GM12878 (cell line): ENCODE results near the gene RAPGEF4. TPM values are rescaled to one million over a fixed set of nuclear protein-coding genes. Genes with fewer than 3 reads are reported as not detected.

Source experiments
- ATAC-seq: fragments of 200-7000 bp; cut with Tn5 transposase; 3 replicates; pipeline ENCODE4 v1.9.1; 2020; ENCODE audit warnings: mild to moderate bottlenecking, moderate library complexity
- BruUV-seq: library from RNA; stranded (reverse); fragments of 400-500 nt; replicated peaks from 2 replicates; lab custom pipeline; 2021; lab: Mats Ljungman, UMichigan
- CTCF ChIA-PET: fragments of 300-600 bp; sonication (Branson Sonifier 250); formaldehyde crosslinking; extraction: SDS; loops from one replicate; lab custom pipeline; 2021; ENCODE audit warnings: inconsistent platforms; lab: Yijun Ruan, JAX
- POLR2A ChIA-PET: fragments of 350-600 bp; formaldehyde crosslinking; extraction: SDS; loops from one replicate; lab custom pipeline; 2021; ENCODE audit warnings: inconsistent platforms; lab: Charles Lee
- RAD21 ChIA-PET: fragments of 300-600 bp; sonication (Branson Sonifier 250); formaldehyde crosslinking; loops from one replicate; lab custom pipeline; 2023; ENCODE audit warnings: antibody characterized with exemption; ENCODE audit not compliant: unreplicated experiment; lab: Charles Lee
- SMC1A ChIA-PET: fragments of 300-600 bp; sonication (Branson Sonifier 250); formaldehyde crosslinking; loops from one replicate; lab custom pipeline; 2023; ENCODE audit not compliant: unreplicated experiment, uncharacterized antibody; lab: Charles Lee
- DNase-seq: peaks from one replicate; pipeline ENCODE4 v3.0.0-alpha.2; 2011; ENCODE audit warnings: low read depth, low spot score
- FAIRE-seq: peaks from 3 replicates; lab custom pipeline; 2011; peaks lifted over from hg19 to GRCh38; lab: Jason Lieb, UNC
- H2AFZ ChIP-seq: 2 replicates; pipeline ENCODE4 v1.6.0; 2011; ENCODE audit warnings: low read depth, low read length, control low read depth; ENCODE audit not compliant: control insufficient read depth
- H3K27ac ChIP-seq: 2 replicates; pipeline ENCODE4 v1.5.1; 2011; ENCODE audit warnings: control low read depth; ENCODE audit not compliant: control insufficient read depth, insufficient read depth
- H3K27me3 ChIP-seq, 2 experiments: replicated peaks in 1 of 2; 2 replicates each; pipeline versions ENCODE4 v1.6.0 to v1.6.1; 2011; ENCODE audit warnings: low read length in 1 of 2; ENCODE audit not compliant: control insufficient read depth in 2 of 2, insufficient read depth in 2 of 2
- H3K36me3 ChIP-seq, 2 experiments: 2 replicates each; pipeline ENCODE4 v1.5.1; 2011; ENCODE audit warnings: low read length in 1 of 2; ENCODE audit not compliant: control insufficient read depth in 2 of 2, insufficient read depth in 2 of 2
- H3K4me1 ChIP-seq: 2 replicates; pipeline ENCODE4 v1.6.1; 2011; ENCODE audit warnings: mild to moderate bottlenecking, low read length, moderate library complexity, mixed read lengths; ENCODE audit not compliant: control insufficient read depth, insufficient read depth
- H3K4me2 ChIP-seq: 2 replicates; pipeline ENCODE4 v1.6.0; 2011; ENCODE audit warnings: control low read depth; ENCODE audit not compliant: control insufficient read depth, insufficient read depth
- H3K4me3 ChIP-seq: fragments of 200-600 bp; sonication (generic); 2 replicates; pipeline ENCODE4 v1.5.1; 2016
- H3K79me2 ChIP-seq: 2 replicates; pipeline ENCODE4 v1.6.0; 2011; ENCODE audit warnings: low read length; ENCODE audit not compliant: control insufficient read depth, insufficient read depth
- H3K9ac ChIP-seq: 2 replicates; pipeline ENCODE4 v1.8.0; 2011; ENCODE audit warnings: low read length, control low read depth, mixed read lengths; ENCODE audit not compliant: control insufficient read depth, insufficient read depth
- H3K9me3 ChIP-seq: replicated peaks from 3 replicates; pipeline ENCODE4 v1.5.1; 2011; ENCODE audit warnings: mild to moderate bottlenecking, low read length; ENCODE audit not compliant: control insufficient read depth, insufficient read depth
- H4K20me1 ChIP-seq: 2 replicates; pipeline ENCODE4 v1.6.0; 2011; ENCODE audit not compliant: control insufficient read depth, insufficient read depth
- BRCA1 ChIP-seq: IDR thresholded peaks from 2 replicates; pipeline ENCODE4 v1.6.1; 2011; ENCODE audit warnings: low read depth, low read length, improper control_type of control experiment
- CEBPB ChIP-seq, 2 experiments: fragments of 150-350 bp in 1 of 2; IDR thresholded peaks; 2 replicates each; pipeline ENCODE4 v1.6.1; 2012 to 2014; ENCODE audit warnings: low read depth in 2 of 2, low read length in 2 of 2, borderline replicate concordance in 1 of 2, inconsistent platforms in 1 of 2
- EGR1 ChIP-seq, 2 experiments: IDR thresholded peaks; 1 replicate in 1 of 2; 2 replicates in 1 of 2; pipeline ENCODE4 v1.6.1; 2011 to 2012; ENCODE audit warnings: low read depth in 2 of 2, low read length in 2 of 2, borderline replicate concordance in 1 of 2, mild to moderate bottlenecking in 1 of 2, moderate library complexity in 1 of 2
- HDGF ChIP-seq: fragments of 450-650 bp; IDR thresholded peaks from 2 replicates; pipeline ENCODE4 v1.6.1; 2016; ENCODE audit warnings: antibody characterized with exemption
- MEF2A ChIP-seq: IDR thresholded peaks from 2 replicates; pipeline ENCODE4 v1.6.1; 2011; ENCODE audit warnings: low read depth, mild to moderate bottlenecking, low read length, moderate library complexity; ENCODE audit not compliant: insufficient read depth
- MTA3 ChIP-seq: IDR thresholded peaks from 2 replicates; pipeline ENCODE4 v1.6.1; 2012; ENCODE audit warnings: low read length, inconsistent platforms, borderline replicate concordance
- MYB ChIP-seq: fragments of 150-350 bp; IDR thresholded peaks from 2 replicates; pipeline ENCODE4 v1.6.1; 2014; ENCODE audit warnings: mild to moderate bottlenecking, low read depth, low read length, borderline replicate concordance
- NFYB ChIP-seq: IDR thresholded peaks from 2 replicates; pipeline ENCODE4 v1.6.1; 2011; ENCODE audit warnings: low read depth, mild to moderate bottlenecking, low read length, improper control_type of control experiment, moderate library complexity; ENCODE audit not compliant: insufficient read depth
- POU2F2 ChIP-seq: IDR thresholded peaks from 3 replicates; pipeline ENCODE4 v1.6.1; 2011; ENCODE audit warnings: low read depth, mild to moderate bottlenecking, low read length, borderline replicate concordance
- RBBP5 ChIP-seq: fragments of 200-600 bp; sonication (generic); conservative IDR thresholded peaks from 2 replicates; pipeline ENCODE4 v1.6.1; 2016
- TAF1 ChIP-seq: IDR thresholded peaks from 2 replicates; pipeline ENCODE4 v1.6.1; 2011; ENCODE audit warnings: mild to moderate bottlenecking, low read depth, low read length, borderline replicate concordance
- YBX1 ChIP-seq: fragments of 450-650 bp; IDR thresholded peaks from 2 replicates; pipeline ENCODE4 v1.6.1; 2016; ENCODE audit warnings: antibody characterized with exemption
- ZSCAN29 ChIP-seq: fragments of 450-650 bp; IDR thresholded peaks from 2 replicates; pipeline ENCODE4 v1.6.1; 2017; ENCODE audit warnings: mild to moderate bottlenecking, moderate library complexity
- WGBS: methylation state at CpG from one replicate; pipeline ENCODE4 v1.1.6; 2016; ENCODE audit warnings: low lambda C conversion rate; ENCODE audit not compliant: insufficient replicate concordance, insufficient coverage; ENCODE audit errors: missing lambda C conversion rate; 5-methylcytosine and 5-hydroxymethylcytosine counted together
- in situ Hi-C: fragments of 300-500 bp; cut with MboI; formaldehyde crosslinking; loops from 9 replicates; pipeline ENCODE4 v1.14.3; 2018; ENCODE audit warnings: mixed read lengths
- intact Hi-C: fragments of 100-400 bp; cut with micrococcal nuclease; formaldehyde crosslinking; loops from one replicate; pipeline ENCODE4 v1.14.2; 2022; ENCODE audit not compliant: unreplicated experiment
- polyA plus RNA-seq, 11 experiments: library from polyadenylated mRNA; depleted of rRNA in 4 of 11; unstranded in 6 of 11; stranded (reverse) in 5 of 11; fragments of >200 nt; fragmentation: Nextera tagmentation in 4 of 11; fragmentation: Illumina TruSeq in 1 of 11; extraction: Ambion mirVana in 4 of 11; extraction: Trizol in 1 of 11; gene quantifications; 1 replicate in 1 of 11; 2 replicates in 10 of 11; pipeline versions ENCODE4 v1.2.1 to v1.2.3, GENCODE V29; 2011 to 2016; ENCODE audit warnings: inconsistent platforms in 2 of 11, missing spikeins in 2 of 11, low read depth in 1 of 11
- total RNA-seq, 4 experiments: library from RNA; depleted of rRNA in 3 of 4; stranded (reverse); fragments of >200 nt in 3 of 4; fragmentation: Illumina TruSeq in 1 of 4; extraction: Trizol in 1 of 4; gene quantifications; 2 replicates each; pipeline versions ENCODE4 v1.2.1 to v1.2.3, GENCODE V29; 2013 to 2021
- TF ChIP-seq, protein P1 (sequence below): IDR thresholded peaks from 2 replicates; pipeline ENCODE4 v1.6.1; 2012; ENCODE audit warnings: low read length, inconsistent platforms
- TF ChIP-seq, protein P2 (sequence below), 3 experiments: IDR thresholded peaks in 2 of 3; conservative IDR thresholded peaks in 1 of 3; 2 replicates each; pipeline ENCODE4 v1.5.1; 2011; ENCODE audit warnings: low read depth in 3 of 3, low read length in 3 of 3, mild to moderate bottlenecking in 3 of 3, control low read depth in 2 of 3, moderate library complexity in 2 of 3, inconsistent platforms in 1 of 3, mixed read lengths in 1 of 3; ENCODE audit not compliant: control insufficient read depth in 2 of 3, insufficient read depth in 1 of 3; ENCODE audit errors: extremely low read depth in 1 of 3

Gene RAPGEF4
- total and polyA plus RNA-seq, 10 of the 15 experiments (the other 5 are each of a cell fraction or from before 2014, with no cell fraction given) = 0.18 TPM; not detected in 8

DNA sequence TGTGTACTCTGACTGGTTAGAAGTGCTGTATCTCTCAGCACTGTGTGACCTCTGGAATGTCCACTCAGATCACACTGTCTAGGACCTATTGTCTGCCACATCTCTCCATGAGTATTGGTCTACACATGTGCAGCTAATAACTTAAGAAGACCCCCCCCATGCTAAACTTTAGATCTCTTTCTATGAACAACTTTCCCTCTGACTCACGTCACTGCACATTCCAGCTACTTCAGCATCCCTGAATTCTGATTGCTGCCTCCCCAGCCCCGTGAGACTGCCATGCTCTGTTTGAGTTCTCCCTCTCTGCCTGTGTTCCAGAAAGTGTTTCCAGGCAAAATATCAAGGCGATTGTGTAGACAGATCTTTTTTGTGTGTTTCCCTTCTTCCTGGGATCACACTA, 41.8 kb downstream of the RAPGEF4 start (continued):
- no peak for TF ChIP-seq BRCA1
- TF ChIP-seq, protein P1, sequence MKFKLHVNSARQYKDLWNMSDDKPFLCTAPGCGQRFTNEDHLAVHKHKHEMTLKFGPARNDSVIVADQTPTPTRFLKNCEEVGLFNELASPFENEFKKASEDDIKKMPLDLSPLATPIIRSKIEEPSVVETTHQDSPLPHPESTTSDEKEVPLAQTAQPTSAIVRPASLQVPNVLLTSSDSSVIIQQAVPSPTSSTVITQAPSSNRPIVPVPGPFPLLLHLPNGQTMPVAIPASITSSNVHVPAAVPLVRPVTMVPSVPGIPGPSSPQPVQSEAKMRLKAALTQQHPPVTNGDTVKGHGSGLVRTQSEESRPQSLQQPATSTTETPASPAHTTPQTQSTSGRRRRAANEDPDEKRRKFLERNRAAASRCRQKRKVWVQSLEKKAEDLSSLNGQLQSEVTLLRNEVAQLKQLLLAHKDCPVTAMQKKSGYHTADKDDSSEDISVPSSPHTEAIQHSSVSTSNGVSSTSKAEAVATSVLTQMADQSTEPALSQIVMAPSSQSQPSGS = no peak

DNA sequence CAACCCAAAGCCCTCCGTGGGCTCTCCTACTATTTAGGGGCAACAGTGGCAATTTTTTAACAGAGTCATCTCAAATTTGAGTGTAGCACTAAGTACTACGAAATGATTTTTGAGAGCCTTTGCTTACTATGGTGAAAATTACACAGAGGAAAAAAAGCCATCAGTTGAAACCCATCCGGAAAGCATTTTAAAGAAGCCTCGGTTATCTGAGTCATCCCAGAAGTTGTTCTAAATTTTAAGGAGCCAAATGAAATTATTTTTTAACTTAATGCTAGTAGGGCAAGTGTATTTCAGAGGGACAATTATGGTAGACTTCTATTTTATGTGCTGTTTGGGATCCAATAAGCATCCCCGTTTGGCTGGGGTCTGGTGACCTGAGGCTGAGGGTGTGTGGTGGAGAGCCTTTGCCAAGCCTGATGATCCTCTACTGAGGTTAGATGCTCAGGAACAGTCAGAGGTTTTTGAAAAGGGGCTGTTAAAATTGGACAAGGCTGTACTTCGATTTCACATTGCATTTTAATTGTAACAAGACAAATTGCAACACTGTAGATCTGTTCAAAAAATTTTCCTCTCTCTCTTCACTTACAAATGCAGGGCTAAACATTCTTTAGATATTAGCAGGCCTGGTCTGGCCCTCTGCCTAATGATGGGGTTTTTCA, 47.0 kb downstream of the RAPGEF4 start:
- RAD21 ChIA-PET = no interaction called here

More for the DNA sequence above, 47.0 kb downstream of the RAPGEF4 start:
- DNase-seq (no peak), ATAC-seq (no peak), FAIRE-seq (no peak)
- Histone ChIP-seq H4K20me1 (no peaks in the 10 kb centered on the region), H3K9ac (no peak overlapping the region), H3K27ac (no peak overlapping the region), H3K4me1 (no peaks in the 10 kb centered on the region), H3K4me2 (no peak overlapping the region), H3K9me3 (no peaks in the 10 kb centered on the region), H3K27me3 (no peaks in the 10 kb centered on the region; a peak in 1 of 4 replicates), H3K79me2 (no peaks in the 10 kb centered on the region), H3K36me3 (no peaks in the 10 kb centered on the region), H3K4me3 (no peak overlapping the region; the same call in 1 of the 2 replicates), H2AFZ (no peak overlapping the region)
- in situ Hi-C loops (no loop called here), intact Hi-C loops (no loop called here)
- no TSS peak for BruUV-seq
- POLR2A ChIA-PET = no interaction called here
- no peak for TF ChIP-seq HDGF
- TF ChIP-seq NFYB = no peak
- TF ChIP-seq, protein P2, sequence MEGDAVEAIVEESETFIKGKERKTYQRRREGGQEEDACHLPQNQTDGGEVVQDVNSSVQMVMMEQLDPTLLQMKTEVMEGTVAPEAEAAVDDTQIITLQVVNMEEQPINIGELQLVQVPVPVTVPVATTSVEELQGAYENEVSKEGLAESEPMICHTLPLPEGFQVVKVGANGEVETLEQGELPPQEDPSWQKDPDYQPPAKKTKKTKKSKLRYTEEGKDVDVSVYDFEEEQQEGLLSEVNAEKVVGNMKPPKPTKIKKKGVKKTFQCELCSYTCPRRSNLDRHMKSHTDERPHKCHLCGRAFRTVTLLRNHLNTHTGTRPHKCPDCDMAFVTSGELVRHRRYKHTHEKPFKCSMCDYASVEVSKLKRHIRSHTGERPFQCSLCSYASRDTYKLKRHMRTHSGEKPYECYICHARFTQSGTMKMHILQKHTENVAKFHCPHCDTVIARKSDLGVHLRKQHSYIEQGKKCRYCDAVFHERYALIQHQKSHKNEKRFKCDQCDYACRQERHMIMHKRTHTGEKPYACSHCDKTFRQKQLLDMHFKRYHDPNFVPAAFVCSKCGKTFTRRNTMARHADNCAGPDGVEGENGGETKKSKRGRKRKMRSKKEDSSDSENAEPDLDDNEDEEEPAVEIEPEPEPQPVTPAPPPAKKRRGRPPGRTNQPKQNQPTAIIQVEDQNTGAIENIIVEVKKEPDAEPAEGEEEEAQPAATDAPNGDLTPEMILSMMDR (IDR thresholded peaks at IDR 0.05 in 2 of 3, conservative IDR thresholded peaks at IDR 0.05 in 1 of 3; ENCODE audit: control insufficient read depth in 2 of 3, extremely low read depth in 1 of 3, insufficient read depth in 1 of 3, low read depth in 3 of 3, low read length in 3 of 3) = no peak
- no peak for TF ChIP-seq YBX1
- TF ChIP-seq CEBPB (IDR thresholded peaks at IDR 0.05; ENCODE audit: borderline replicate concordance in 1 of 2, low read depth in 2 of 2, low read length in 2 of 2) = no peak
- TF ChIP-seq ZSCAN29 = no peak
- TF ChIP-seq MYB = no peak
- no peak for TF ChIP-seq MTA3
- no peak for TF ChIP-seq RBBP5
- no peak for TF ChIP-seq EGR1 (IDR thresholded peaks at IDR 0.05; ENCODE audit: borderline replicate concordance in 1 of 2, low read depth in 2 of 2, low read length in 2 of 2)
- no peak for TF ChIP-seq TAF1
- TF ChIP-seq POU2F2 = no peak
- TF ChIP-seq MEF2A = no peak
- SMC1A ChIA-PET = no interaction called here
- CTCF ChIA-PET = interaction anchor here (0.9 kb wide), 1 partner anchor 9 kb away, joined by 4 read pairs; no protein-coding TSS in a partner anchor
- WGBS = 32% methylated on average over 6 of the region's 6 CpGs
